ENCODE measurements around the gene RALGAPB.

RALGAPB gene

DNA sequence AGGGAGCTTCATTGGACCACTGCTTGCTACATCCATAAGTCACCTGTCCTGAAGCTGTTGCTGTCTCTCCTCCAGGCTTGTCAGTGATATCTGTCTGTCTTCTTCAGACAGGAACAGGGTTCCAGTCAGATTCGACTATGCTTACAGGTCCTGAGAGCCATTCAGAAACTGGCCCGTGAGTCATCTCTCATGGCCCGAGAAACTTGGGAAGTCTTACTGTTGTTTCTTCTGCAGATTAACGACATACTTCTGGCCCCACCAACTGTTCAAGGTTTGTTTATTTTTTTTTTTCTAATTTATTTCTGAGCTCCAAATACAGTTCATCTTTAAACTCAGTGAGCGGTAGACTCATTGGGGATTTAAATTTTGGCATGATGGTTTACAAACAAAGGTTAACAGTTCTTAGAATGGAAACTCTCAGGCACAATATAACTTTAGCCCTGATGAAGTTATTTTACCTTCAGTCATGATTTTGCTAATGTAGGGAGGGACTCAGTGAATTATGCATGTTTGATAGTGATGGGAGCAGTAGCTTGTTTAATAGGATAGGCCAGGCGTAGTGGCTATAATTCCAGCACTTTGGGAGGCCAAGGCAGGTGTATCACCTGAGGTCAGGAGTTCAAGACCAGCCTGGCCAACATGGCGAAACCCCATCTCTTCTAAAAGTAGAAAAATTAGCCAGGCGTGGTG, 24.7 kb downstream of the RALGAPB start:
- Histone ChIP-seq H3K36me3 (ENCODE audit: low read length) (peaks cover 22% of the 10 kb centered on the region), H3K27me3 (ENCODE audit: low read length) (no peaks in the 10 kb centered on the region), H3K9me3 (ENCODE audit: insufficient read depth, low read length) (no peaks in the 10 kb centered on the region), H4K20me1 (ENCODE audit: low read depth, low read length) (peaks cover 4% of the 10 kb centered on the region), H3K9me2 (replicated peaks; ENCODE audit: insufficient read depth, low read length) (no peaks in the 10 kb centered on the region), H3K9ac (ENCODE audit: low read length) (no peak overlapping the region), H2AFZ (ENCODE audit: low read depth, low read length, severe bottlenecking) (no peak overlapping the region), H3K79me2 (ENCODE audit: insufficient read depth, low read length) (no peaks in the 10 kb centered on the region), H3K4me2 (ENCODE audit: low read depth, low read length, poor library complexity, severe bottlenecking) (no peak overlapping the region), H3K27ac (ENCODE audit: low read depth, low read length) (no peak overlapping the region), H3F3A (ENCODE audit: insufficient read depth) (no peaks in the 10 kb centered on the region), H3K4me3 (ENCODE audit: insufficient read depth, low read length, poor library complexity, severe bottlenecking) (no peak overlapping the region)
- TF ChIP-seq, protein P1, sequence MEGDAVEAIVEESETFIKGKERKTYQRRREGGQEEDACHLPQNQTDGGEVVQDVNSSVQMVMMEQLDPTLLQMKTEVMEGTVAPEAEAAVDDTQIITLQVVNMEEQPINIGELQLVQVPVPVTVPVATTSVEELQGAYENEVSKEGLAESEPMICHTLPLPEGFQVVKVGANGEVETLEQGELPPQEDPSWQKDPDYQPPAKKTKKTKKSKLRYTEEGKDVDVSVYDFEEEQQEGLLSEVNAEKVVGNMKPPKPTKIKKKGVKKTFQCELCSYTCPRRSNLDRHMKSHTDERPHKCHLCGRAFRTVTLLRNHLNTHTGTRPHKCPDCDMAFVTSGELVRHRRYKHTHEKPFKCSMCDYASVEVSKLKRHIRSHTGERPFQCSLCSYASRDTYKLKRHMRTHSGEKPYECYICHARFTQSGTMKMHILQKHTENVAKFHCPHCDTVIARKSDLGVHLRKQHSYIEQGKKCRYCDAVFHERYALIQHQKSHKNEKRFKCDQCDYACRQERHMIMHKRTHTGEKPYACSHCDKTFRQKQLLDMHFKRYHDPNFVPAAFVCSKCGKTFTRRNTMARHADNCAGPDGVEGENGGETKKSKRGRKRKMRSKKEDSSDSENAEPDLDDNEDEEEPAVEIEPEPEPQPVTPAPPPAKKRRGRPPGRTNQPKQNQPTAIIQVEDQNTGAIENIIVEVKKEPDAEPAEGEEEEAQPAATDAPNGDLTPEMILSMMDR (IDR thresholded peaks at IDR 0.05; ENCODE audit: insufficient read depth, low read length, poor library complexity, severe bottlenecking), result no peak
- TF ChIP-seq EZH2phosphoT487 (conservative IDR thresholded peaks at IDR 0.05; ENCODE audit: low read length), result no peak

DNA sequence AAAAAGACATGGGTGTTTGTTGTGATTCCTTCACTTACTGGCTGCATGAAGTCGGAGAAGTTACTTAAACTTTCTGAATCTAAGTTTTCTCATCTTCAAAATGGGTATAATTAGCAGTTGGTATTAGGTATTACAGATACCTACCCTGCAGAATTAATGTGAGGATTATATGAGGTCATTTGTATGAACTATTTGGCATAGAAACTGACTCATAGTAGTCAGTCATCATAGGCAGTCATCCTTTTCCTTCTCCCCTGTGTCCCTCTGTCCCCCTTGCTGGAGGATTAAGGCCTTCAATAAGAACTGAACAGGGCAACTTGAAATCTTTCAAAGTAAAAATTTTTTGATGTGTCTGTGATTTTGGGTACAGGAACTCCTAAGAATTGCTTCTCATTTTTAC, 26.3 kb downstream of the RALGAPB start:
- Histone ChIP-seq H3K36me3 (ENCODE audit: low read length) (peaks cover 18% of the 10 kb centered on the region; the same call in 1 of the 2 replicates), H3K4me3 (ENCODE audit: insufficient read depth, low read length, poor library complexity, severe bottlenecking) (no peak overlapping the region), H3K4me2 (ENCODE audit: low read depth, low read length, poor library complexity, severe bottlenecking) (no peak overlapping the region), H3K9me2 (replicated peaks; ENCODE audit: insufficient read depth, low read length) (no peaks in the 10 kb centered on the region), H3F3A (ENCODE audit: insufficient read depth) (no peaks in the 10 kb centered on the region), H3K9ac (ENCODE audit: low read length) (no peak overlapping the region), H3K79me2 (ENCODE audit: insufficient read depth, low read length) (no peaks in the 10 kb centered on the region), H2AFZ (ENCODE audit: low read depth, low read length, severe bottlenecking) (no peak overlapping the region), H3K9me3 (ENCODE audit: insufficient read depth, low read length) (no peaks in the 10 kb centered on the region), H3K27me3 (ENCODE audit: low read length) (no peaks in the 10 kb centered on the region), H4K20me1 (ENCODE audit: low read depth, low read length) (no peaks in the 10 kb centered on the region), H3K27ac (ENCODE audit: low read depth, low read length) (no peak overlapping the region)
- TF ChIP-seq EZH2phosphoT487 (conservative IDR thresholded peaks at IDR 0.05; ENCODE audit: low read length), result no peak
- TF ChIP-seq, protein P1 (IDR thresholded peaks at IDR 0.05; ENCODE audit: insufficient read depth, low read length, poor library complexity, severe bottlenecking), result no peak

DNA sequence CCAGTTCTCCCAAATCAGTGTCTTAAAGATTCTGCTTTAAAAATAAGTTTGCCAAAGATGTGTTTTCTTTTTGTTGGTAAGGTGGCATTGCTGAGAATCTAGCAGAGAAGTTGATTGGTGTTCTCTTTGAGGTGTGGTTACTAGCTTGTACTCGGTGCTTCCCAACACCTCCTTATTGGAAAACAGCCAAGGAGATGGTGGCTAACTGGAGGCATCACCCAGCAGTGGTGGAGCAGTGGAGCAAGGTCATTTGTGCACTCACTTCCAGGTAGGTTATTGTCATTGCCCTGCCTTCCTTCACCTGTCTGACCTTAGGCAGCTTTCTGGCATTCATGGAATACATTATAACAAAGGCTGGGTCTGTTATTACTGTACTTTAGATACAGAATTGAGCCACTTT, 26.7 kb downstream of the RALGAPB start:
- no peaks in the 10 kb centered on the region for H3K79me2 ChIP-seq (ENCODE audit: insufficient read depth, low read length)
- no peak overlapping the region for H3K27ac ChIP-seq (ENCODE audit: low read depth, low read length)
- H3K9me2 ChIP-seq (replicated peaks; ENCODE audit: insufficient read depth, low read length), result no peaks in the 10 kb centered on the region
- H3K27me3 ChIP-seq (ENCODE audit: low read length), result no peaks in the 10 kb centered on the region
- H3K4me3 ChIP-seq (ENCODE audit: insufficient read depth, low read length, poor library complexity, severe bottlenecking), result no peak overlapping the region
- no peak overlapping the region for H3K9ac ChIP-seq (ENCODE audit: low read length)
- no peak overlapping the region for H2AFZ ChIP-seq (ENCODE audit: low read depth, low read length, severe bottlenecking)
- TF ChIP-seq, protein P1 (IDR thresholded peaks at IDR 0.05; ENCODE audit: insufficient read depth, low read length, poor library complexity, severe bottlenecking), result no peak
- no peak for TF ChIP-seq EZH2phosphoT487 (conservative IDR thresholded peaks at IDR 0.05; ENCODE audit: low read length)
- H3F3A ChIP-seq (ENCODE audit: insufficient read depth), result no peaks in the 10 kb centered on the region
- no peaks in the 10 kb centered on the region for H3K9me3 ChIP-seq (ENCODE audit: insufficient read depth, low read length)
- H4K20me1 ChIP-seq (ENCODE audit: low read depth, low read length), result no peaks in the 10 kb centered on the region
- H3K36me3 ChIP-seq (ENCODE audit: low read length), result peaks cover 21% of the 10 kb centered on the region; the same call in 1 of the 2 replicates
- no peak overlapping the region for H3K4me2 ChIP-seq (ENCODE audit: low read depth, low read length, poor library complexity, severe bottlenecking)
